Osteocyte (in vitro differentiated cells): ENCODE measurements around the gene MATN1. TPM values are rescaled to one million over a fixed set of nuclear protein-coding genes. Genes with fewer than 3 reads are reported as not detected.

Experiments used
- DNase-seq: peaks from one replicate; pipeline ENCODE4 v3.0.0; 2021; ENCODE audit warnings: mixed read lengths; ENCODE audit not compliant: unreplicated experiment; ENCODE audit errors: extremely low spot score
- H3K27ac Mint-ChIP-seq: one replicate; pipeline ENCODE4 v1.8.0; 2021; ENCODE audit warnings: mild to moderate bottlenecking, mixed read lengths; ENCODE audit not compliant: unreplicated experiment
- H3K27me3 Mint-ChIP-seq: one replicate; pipeline ENCODE4 v1.8.0; 2021; ENCODE audit warnings: mixed read lengths; ENCODE audit not compliant: unreplicated experiment
- H3K36me3 Mint-ChIP-seq: one replicate; pipeline ENCODE4 v1.8.0; 2021; ENCODE audit warnings: mixed read lengths; ENCODE audit not compliant: unreplicated experiment
- H3K4me1 Mint-ChIP-seq: one replicate; pipeline ENCODE4 v1.8.0; 2021; ENCODE audit warnings: mixed read lengths; ENCODE audit not compliant: unreplicated experiment
- H3K4me3 Mint-ChIP-seq: one replicate; pipeline ENCODE4 v1.8.0; 2021; ENCODE audit warnings: mild to moderate bottlenecking, moderate library complexity, mixed read lengths; ENCODE audit not compliant: unreplicated experiment
- H3K9me3 Mint-ChIP-seq: one replicate; pipeline ENCODE4 v1.8.0; 2021; ENCODE audit warnings: mixed read lengths; ENCODE audit not compliant: unreplicated experiment
- total RNA-seq: library from RNA; stranded (reverse); gene quantifications from 2 replicates; pipeline ENCODE4 v1.2.1, GENCODE V29; 2021
- TF ChIP-seq, protein P1 (sequence below): fragments of 200-600 bp; sonication (generic); IDR thresholded peaks from 2 replicates; pipeline ENCODE4 v1.5.0; 2021; ENCODE audit warnings: antibody characterized with exemption, mild to moderate bottlenecking, moderate library complexity

The MATN1 gene
- total RNA-seq, 1 donor from 2014 or later: 0.99 TPM

DNA sequence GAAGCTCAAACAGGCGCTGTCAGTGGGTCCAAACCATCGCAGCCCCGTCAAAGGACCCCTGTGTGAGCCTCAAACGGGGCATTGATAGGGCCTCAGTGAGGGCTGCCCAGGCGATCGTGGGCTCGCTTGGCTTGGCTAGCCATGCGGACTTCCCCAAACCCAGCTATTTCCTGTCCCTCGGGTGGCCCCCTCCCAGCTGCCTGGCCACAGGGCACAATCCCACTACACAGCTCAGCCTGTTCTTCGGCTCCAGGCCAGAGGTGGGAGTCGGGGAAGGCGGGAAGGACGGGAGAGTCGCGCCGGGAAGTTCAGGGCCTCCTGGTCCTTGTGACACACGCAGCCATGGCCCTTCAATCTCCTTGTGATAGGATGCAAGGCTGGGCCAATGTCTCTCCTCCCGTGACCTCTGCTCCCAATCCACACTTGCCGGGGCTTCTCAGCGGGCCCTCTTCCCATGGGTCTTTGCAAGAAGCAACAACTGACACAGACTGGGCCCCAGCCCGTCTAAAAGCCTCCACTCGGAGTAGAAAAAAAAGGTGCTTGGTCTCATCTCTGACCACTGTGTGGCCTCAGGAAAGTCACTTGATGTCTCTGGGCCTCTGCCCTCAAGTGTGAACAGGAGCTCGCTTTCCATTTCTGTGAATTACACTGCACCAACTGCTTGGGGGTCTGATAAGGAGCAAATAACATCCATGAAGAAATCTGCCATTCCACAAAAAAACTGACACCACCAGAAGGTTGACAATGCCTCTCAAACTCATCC, 7.1 kb upstream of the MATN1 start:
- Mint-ChIP-seq H3K36me3 (no peaks in the 10 kb centered on the region), H3K9me3 (no peaks in the 10 kb centered on the region), H3K27me3 (no peaks in the 10 kb centered on the region), H3K27ac (no peak overlapping the region), H3K4me1 (peaks cover 18% of the 10 kb centered on the region), H3K4me3 (no peak overlapping the region)
- TF ChIP-seq, protein P1, sequence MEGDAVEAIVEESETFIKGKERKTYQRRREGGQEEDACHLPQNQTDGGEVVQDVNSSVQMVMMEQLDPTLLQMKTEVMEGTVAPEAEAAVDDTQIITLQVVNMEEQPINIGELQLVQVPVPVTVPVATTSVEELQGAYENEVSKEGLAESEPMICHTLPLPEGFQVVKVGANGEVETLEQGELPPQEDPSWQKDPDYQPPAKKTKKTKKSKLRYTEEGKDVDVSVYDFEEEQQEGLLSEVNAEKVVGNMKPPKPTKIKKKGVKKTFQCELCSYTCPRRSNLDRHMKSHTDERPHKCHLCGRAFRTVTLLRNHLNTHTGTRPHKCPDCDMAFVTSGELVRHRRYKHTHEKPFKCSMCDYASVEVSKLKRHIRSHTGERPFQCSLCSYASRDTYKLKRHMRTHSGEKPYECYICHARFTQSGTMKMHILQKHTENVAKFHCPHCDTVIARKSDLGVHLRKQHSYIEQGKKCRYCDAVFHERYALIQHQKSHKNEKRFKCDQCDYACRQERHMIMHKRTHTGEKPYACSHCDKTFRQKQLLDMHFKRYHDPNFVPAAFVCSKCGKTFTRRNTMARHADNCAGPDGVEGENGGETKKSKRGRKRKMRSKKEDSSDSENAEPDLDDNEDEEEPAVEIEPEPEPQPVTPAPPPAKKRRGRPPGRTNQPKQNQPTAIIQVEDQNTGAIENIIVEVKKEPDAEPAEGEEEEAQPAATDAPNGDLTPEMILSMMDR: no peak
- no peak for DNase-seq

DNA sequence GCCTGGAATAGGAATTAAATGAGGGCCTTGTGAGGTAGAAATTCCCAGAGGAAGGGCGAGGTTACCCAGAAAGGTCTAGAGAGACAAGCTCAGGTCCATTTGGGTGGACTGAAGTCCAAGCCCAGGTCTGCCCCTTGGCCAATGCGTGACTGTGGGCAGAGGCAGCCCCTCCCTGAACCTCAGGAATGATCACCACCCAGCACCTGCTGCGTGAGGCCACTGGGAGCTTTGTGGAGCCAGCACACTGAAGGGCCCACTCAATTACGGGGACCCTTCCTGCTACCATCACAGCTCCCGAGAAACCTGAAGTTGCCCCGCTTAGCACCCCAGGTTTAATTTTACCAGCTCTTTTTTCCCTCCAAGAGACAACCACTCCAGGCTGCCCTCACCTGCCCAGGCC, 6.5 kb upstream of the MATN1 start:
- DNase-seq: no peak
- H3K4me3 Mint-ChIP-seq: no peak overlapping the region
- H3K27me3 Mint-ChIP-seq: no peaks in the 10 kb centered on the region

GRCh38 chr1:30728832-30729638, 5.7 kb upstream of the MATN1 start:
- peaks cover 18% of the 10 kb centered on the region for H3K4me1 Mint-ChIP-seq

More for the DNA sequence above, 6.5 kb upstream of the MATN1 start:
- H3K4me1 Mint-ChIP-seq: peaks cover 18% of the 10 kb centered on the region
- H3K9me3 Mint-ChIP-seq: no peaks in the 10 kb centered on the region
- H3K27ac Mint-ChIP-seq: no peak overlapping the region
- H3K36me3 Mint-ChIP-seq: no peaks in the 10 kb centered on the region
- TF ChIP-seq, protein P1: no peak

DNA sequence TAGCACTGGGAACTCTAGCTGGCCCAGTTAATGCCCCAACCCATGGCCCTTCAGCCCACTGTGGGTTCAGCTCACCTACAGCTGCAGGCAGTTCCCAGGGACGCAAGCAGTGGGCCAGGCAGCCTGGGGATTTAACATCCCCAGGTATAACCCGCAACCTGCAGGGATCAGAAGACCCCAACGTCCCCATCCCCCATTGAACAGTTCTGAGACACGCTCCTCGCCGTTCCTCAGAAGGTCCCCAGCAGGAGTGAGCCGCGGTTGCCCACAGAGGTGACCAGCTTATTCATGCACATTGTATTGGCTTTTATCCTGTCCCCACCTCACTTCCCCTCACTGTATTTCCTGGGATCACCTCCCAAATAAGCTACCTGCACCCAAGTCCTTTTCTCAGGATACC, 5.0 kb upstream of the MATN1 start:
- Mint-ChIP-seq H3K27ac (no peak overlapping the region), H3K4me1 (peaks cover 18% of the 10 kb centered on the region), H3K36me3 (no peaks in the 10 kb centered on the region), H3K9me3 (no peaks in the 10 kb centered on the region), H3K27me3 (no peaks in the 10 kb centered on the region), H3K4me3 (no peak overlapping the region)
- DNase-seq: no peak
- TF ChIP-seq, protein P1: no peak

More at GRCh38 chr1:30728832-30729638, 5.7 kb upstream of the MATN1 start:
- TF ChIP-seq, protein P1: no peak
- H3K27me3 Mint-ChIP-seq: no peaks in the 10 kb centered on the region
- H3K27ac Mint-ChIP-seq: no peak overlapping the region
- no peaks in the 10 kb centered on the region for H3K36me3 Mint-ChIP-seq
- no peaks in the 10 kb centered on the region for H3K9me3 Mint-ChIP-seq
- no peak overlapping the region for H3K4me3 Mint-ChIP-seq
- no peak for DNase-seq

GRCh38 chr1:30727824-30728223, 4.4 kb upstream of the MATN1 start:
- Mint-ChIP-seq H3K4me1 (peaks cover 18% of the 10 kb centered on the region), H3K27me3 (no peaks in the 10 kb centered on the region), H3K27ac (no peak overlapping the region), H3K4me3 (no peak overlapping the region), H3K9me3 (no peaks in the 10 kb centered on the region), H3K36me3 (no peaks in the 10 kb centered on the region)
- TF ChIP-seq, protein P1: no peak
- DNase-seq: no peak
